Measurements from ENCODE around the gene GATA3.

GRCh38 chr10:8013619-8014018, 40.9 kb upstream of the GATA3 start:
- no peak for TF ChIP-seq CTCF (IDR thresholded peaks at IDR 0.05)
- TF ChIP-seq POLR2AphosphoS5 (IDR thresholded peaks at IDR 0.05; ENCODE audit: low read depth, low read length), result no peak
- no peak for TF ChIP-seq REST (IDR thresholded peaks at IDR 0.05; ENCODE audit: insufficient read depth in 1 of 2, low read depth in 2 of 2, low read length in 1 of 2)
- TF ChIP-seq TCF7L2 (IDR thresholded peaks at IDR 0.05; ENCODE audit: low read depth, low read length), result no peak
- TF ChIP-seq SIN3A (IDR thresholded peaks at IDR 0.05; ENCODE audit: borderline replicate concordance, insufficient read depth, low read depth, low read length), result no peak
